Heart right ventricle (tissue), 16 donors: Measurements from ENCODE around the gene KRT78. TPM values are rescaled to one million over a fixed set of nuclear protein-coding genes. Genes with fewer than 3 reads are reported as not detected.

Experiments used
- ATAC-seq, 8 donors: fragments of 200-7000 bp; cut with Tn5 transposase; one replicate each; pipeline ENCODE4 v1.9.1; 2020; ENCODE audit warnings: mild to moderate bottlenecking in 8 of 8, moderate library complexity in 8 of 8, moderate number of reproducible peaks in 1 of 8
- DNase-seq, 2 donors: peaks; one replicate each; pipeline ENCODE4 v3.0.0-alpha.2; 2020
- H3K27ac ChIP-seq, 10 donors: fragments of 200-600 bp; sonication (generic) in 2 of 10; one replicate each; pipeline versions ENCODE4 v1.5.0 to v1.8.0; 2020 to 2022; ENCODE audit warnings: mild to moderate bottlenecking in 3 of 10
- H3K27me3 ChIP-seq, 7 donors: fragments of 200-600 bp; one replicate each; pipeline ENCODE4 v1.8.0; 2021 to 2022; ENCODE audit warnings: mild to moderate bottlenecking in 2 of 7
- H3K36me3 ChIP-seq, 9 donors: fragments of 200-600 bp; sonication (generic) in 1 of 9; one replicate each; pipeline versions ENCODE4 v1.5.0 to v1.8.0; 2020 to 2022; ENCODE audit warnings: mild to moderate bottlenecking in 2 of 9
- H3K4me1 ChIP-seq, 9 donors: fragments of 200-600 bp; sonication (generic) in 1 of 9; one replicate each; pipeline versions ENCODE4 v1.5.0 to v1.8.0; 2020 to 2022; ENCODE audit warnings: mild to moderate bottlenecking in 4 of 9
- H3K4me3 ChIP-seq, 10 donors: fragments of 200-600 bp; sonication (generic) in 2 of 10; one replicate each; pipeline versions ENCODE4 v1.5.0 to v1.8.0; 2020 to 2022; ENCODE audit warnings: mild to moderate bottlenecking in 7 of 10, moderate library complexity in 2 of 10
- H3K9me3 ChIP-seq, 11 donors: fragments of 200-600 bp in 10 of 11; sonication (generic) in 2 of 11; one replicate each; pipeline versions ENCODE4 v1.5.0 to v1.8.0; 2013 to 2022; ENCODE audit warnings: mild to moderate bottlenecking in 2 of 11, control low read depth in 1 of 11, moderate library complexity in 1 of 11
- WGBS, 2 donors: extraction: QIAGEN DNeasy Blood & Tissue Kit; methylation state at CpG; one replicate each; pipeline ENCODE4 v1.1.7; 2013; ENCODE audit warnings: inconsistent platforms in 1 of 2; 5-methylcytosine and 5-hydroxymethylcytosine counted together
- intact Hi-C, 10 donors: fragments of 100-400 bp; cut with DNase I; formaldehyde crosslinking; loops; one replicate each; pipeline versions ENCODE4 v1.11.1 to v1.14.2; 2022
- polyA plus RNA-seq, 2 donors: library from polyadenylated mRNA; stranded (reverse); fragments of 200-250 nt; gene quantifications; one replicate each; pipeline ENCODE4 v1.2.3, GENCODE V29; 2013
- total RNA-seq, 10 donors: library from RNA; stranded (reverse); fragmentation: NEBNext Ultra II Directional in 3 of 10; extraction: Animal tissue kit (Norgen Biotek cat#: 25700) in 3 of 10; gene quantifications; one replicate each; pipeline versions ENCODE4 v1.2.1 to v1.2.4, GENCODE V29; 2021 to 2023
- TF ChIP-seq, protein P1 (sequence below), 9 donors: fragments of 200-600 bp; sonication (generic) in 2 of 9; IDR thresholded peaks; one replicate each; pipeline versions ENCODE4 v1.5.0 to v1.8.0; 2021 to 2022; ENCODE audit warnings: antibody characterized with exemption in 9 of 9, mild to moderate bottlenecking in 5 of 9, moderate library complexity in 1 of 9
- donor health status: Arrhythmogenic right ventricular cardiomyopathy.
- donor health status: ischemic (EF 13 %, LVEDD 7.1; RV severe dilation, severe dysfunction).
- donor health status: healthy with polysubstance abuse.
- donor health status: DM: no; HTN: yes; CAD: no.
- donor health status: DM: no; HTN: no; CAD: no.
- donor health status: ischemic (EF 25% LVEDD 6.9; RV normal size, moderate dysfunction).
- donor health status: ischemic (EF 25% LVEDD 5.7; RV mildly dilated, moderate dysfunction).
- donor health status: healthy.
- donor health status: DM: yes; HTN: yes; CAD: no.
- donor health status: Ischemic cardiomyopathy.
- donor health status: ischemic (EF 35%, LVEDD 5.7; RV mildly dilated, moderate dysfunction).
- donor health status: nonischemic (EF 11% LVEDD 7.7; RV severe dilation, severe dysfunction).
- donor health status: DM: yes; HTN: yes; CAD: no.
- donor health status: PGD.
- donor health status: ischemic (EF 29% LVEDD 5.4; RV normal size, mild dysfunction).
- donor health status: nonischemic (EF 23%, LVEDD 6.1; RV moderate dilation, normal function).

Gene KRT78
- total and polyA plus RNA-seq, 12 donors, result 0.07 TPM; not detected in 11

DNA sequence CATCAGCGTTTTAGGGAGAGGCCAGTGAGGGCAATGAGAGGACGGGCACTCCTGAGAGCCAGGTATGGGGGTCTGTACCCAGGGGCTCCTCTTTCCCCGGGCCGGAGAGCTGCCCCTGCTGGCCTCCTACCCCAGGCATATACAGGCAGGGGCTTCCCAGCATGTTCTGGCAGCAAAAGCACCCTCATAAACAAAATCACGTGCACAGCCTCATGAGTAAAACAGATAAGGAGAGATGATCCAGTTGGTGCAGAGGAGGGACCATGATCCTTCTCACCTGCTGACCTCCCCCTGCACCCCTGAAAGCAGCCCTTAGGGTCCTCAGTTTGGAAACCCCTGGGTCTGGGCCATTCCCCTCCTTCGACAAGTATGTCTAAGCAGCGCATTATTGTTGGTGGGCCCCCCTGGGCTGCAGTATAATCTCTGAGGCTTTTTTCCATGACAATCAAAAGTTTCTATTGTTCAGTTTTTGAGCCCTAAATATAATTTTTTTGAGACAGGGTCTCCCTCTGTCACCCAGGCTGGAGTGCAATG, 29.8 kb downstream of the KRT78 start:
- no peak overlapping the region for H3K4me3 ChIP-seq
- H3K36me3 ChIP-seq, result no peaks in the 10 kb centered on the region
- H3K27me3 ChIP-seq, result peaks cover 0 to 49% (median 29%) of the 10 kb centered on the region in 7 donors
- intact Hi-C loops, result no loop called here
- peaks cover 0 to 5% (median 0%) of the 10 kb centered on the region in 9 donors for H3K4me1 ChIP-seq
- no peak for ATAC-seq
- no peaks in the 10 kb centered on the region for H3K9me3 ChIP-seq
- 61 to 70% methylated on average over 7 of the region's 7 CpGs for WGBS, 2 donors
- TF ChIP-seq, protein P1, sequence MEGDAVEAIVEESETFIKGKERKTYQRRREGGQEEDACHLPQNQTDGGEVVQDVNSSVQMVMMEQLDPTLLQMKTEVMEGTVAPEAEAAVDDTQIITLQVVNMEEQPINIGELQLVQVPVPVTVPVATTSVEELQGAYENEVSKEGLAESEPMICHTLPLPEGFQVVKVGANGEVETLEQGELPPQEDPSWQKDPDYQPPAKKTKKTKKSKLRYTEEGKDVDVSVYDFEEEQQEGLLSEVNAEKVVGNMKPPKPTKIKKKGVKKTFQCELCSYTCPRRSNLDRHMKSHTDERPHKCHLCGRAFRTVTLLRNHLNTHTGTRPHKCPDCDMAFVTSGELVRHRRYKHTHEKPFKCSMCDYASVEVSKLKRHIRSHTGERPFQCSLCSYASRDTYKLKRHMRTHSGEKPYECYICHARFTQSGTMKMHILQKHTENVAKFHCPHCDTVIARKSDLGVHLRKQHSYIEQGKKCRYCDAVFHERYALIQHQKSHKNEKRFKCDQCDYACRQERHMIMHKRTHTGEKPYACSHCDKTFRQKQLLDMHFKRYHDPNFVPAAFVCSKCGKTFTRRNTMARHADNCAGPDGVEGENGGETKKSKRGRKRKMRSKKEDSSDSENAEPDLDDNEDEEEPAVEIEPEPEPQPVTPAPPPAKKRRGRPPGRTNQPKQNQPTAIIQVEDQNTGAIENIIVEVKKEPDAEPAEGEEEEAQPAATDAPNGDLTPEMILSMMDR (IDR thresholded peaks at IDR 0.05), result no peak
- no peak overlapping the region for H3K27ac ChIP-seq
- DNase-seq, result no peak

DNA sequence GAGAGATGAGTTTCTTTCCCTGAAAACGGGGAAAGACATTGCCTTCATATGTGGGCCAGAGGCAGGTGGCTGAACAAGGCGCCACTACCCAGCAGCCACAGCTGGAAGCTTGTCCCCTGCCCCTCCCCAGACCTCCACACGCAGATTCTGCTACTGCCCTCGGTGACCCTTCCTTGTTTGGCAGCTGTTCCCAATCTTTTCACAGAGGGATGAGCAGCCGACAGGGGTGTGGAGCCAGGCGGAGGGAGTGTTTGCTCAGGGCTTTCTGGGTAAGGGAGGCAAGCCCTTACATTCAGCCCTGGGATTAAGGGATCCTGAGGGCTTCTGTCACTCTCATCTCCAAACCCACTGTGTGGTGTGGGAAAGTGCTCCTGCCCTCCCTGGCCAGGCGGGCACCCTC, 30.4 kb downstream of the KRT78 start:
- DNase-seq (no peak), ATAC-seq (no peak)
- TF ChIP-seq, protein P1 (IDR thresholded peaks at IDR 0.05), result no peak
- H3K4me1 ChIP-seq, result peaks cover 0 to 6% (median 0%) of the 10 kb centered on the region in 9 donors
- WGBS, 2 donors, result 44 to 50% methylated on average over 7 of the region's 7 CpGs
- peaks cover 0 to 47% (median 25%) of the 10 kb centered on the region in 7 donors for H3K27me3 ChIP-seq
- H3K9me3 ChIP-seq, result no peaks in the 10 kb centered on the region
- intact Hi-C loops, result no loop called here
- H3K36me3 ChIP-seq, result no peaks in the 10 kb centered on the region
- no peak overlapping the region for H3K27ac ChIP-seq
- H3K4me3 ChIP-seq, result no peak overlapping the region

DNA sequence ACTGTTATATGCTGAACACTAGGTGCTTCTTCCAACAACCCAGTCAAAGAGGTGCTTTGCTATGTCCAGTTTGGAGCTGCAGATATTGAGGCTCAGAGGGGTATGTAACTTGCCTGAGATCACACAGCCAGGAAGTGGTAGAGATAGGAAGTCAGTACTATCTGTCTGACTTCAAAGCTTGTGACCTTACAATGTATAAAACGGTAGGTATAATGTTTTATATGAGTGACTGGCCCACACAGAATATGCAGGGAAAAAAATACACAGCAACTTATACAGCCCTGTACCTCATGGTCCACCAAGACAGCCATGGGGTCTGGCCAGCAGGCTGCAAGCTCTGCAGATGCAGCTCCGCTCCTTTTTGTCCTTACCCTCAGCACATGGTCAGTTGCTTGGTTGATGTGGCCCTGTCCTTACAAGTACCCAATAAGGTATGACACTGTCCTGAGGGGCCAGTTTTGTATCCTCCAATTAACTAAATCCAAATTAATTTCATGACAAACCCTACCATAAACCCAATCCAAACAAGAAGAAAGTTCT, 31.0 kb downstream of the KRT78 start:
- ATAC-seq, result no peak
- Histone ChIP-seq H3K27ac (no peak overlapping the region), H3K4me3 (no peak overlapping the region), H3K9me3 (no peaks in the 10 kb centered on the region), H3K4me1 (peaks cover 0 to 6% (median 0%) of the 10 kb centered on the region in 9 donors), H3K36me3 (no peaks in the 10 kb centered on the region), H3K27me3 (peaks cover 0 to 47% (median 25%) of the 10 kb centered on the region in 7 donors)
- intact Hi-C loops, result no loop called here
- no peak for DNase-seq
- WGBS, 2 donors, result 73 to 76% methylated on average over 2 of the region's 2 CpGs
- TF ChIP-seq, protein P1 (IDR thresholded peaks at IDR 0.05), result no peak

DNA sequence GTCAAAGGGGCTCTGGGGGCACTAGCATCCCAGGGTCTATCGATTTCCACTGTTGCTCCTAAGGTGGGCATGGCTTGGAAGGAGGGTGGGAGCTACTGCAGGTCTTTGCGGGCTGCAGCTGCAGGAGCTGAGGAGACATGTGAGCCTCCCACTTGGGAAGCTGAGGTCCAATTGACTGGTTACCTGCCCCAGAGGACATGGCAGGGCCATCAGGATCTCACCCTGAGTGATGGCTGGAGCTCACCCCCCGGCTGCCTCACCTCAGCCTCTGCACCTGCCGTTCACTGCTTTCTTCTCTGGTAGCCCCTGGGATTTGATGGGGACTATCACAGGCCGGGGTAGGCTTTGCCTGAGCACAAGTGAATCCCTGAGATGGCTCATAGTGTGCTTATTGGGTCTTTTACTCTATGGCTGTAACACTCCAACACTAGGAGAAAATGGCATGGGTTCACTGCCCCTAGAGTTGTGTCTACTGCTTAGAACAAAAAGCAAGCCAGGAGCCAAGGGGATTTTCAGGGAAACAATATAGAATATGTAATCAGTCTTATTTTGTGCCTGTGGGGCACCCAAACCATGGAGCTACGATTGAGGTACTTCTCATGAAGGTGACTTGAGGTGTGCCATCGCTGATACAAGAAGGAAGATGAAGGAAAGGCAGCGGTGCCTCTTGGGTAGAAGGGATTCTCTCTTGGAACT, 31.6 kb downstream of the KRT78 start:
- Histone ChIP-seq H3K4me1 (peaks cover 0 to 6% (median 0%) of the 10 kb centered on the region in 9 donors), H3K27ac (no peak overlapping the region), H3K9me3 (no peaks in the 10 kb centered on the region), H3K36me3 (no peaks in the 10 kb centered on the region), H3K27me3 (peaks cover 0 to 47% (median 25%) of the 10 kb centered on the region in 7 donors), H3K4me3 (no peak overlapping the region)
- no peak for ATAC-seq
- no peak for DNase-seq
- intact Hi-C loops, result no loop called here
- 90% methylated on average over 8 of the region's 8 CpGs for WGBS, 2 donors
- TF ChIP-seq, protein P1 (IDR thresholded peaks at IDR 0.05), result no peak
